ENCODE measurements around the gene CNTNAP2. TPM values are rescaled to one million over a fixed set of nuclear protein-coding genes. Genes with fewer than 3 reads are reported as not detected.

Gene CNTNAP2
- total and polyA plus RNA-seq, 9 of the 15 experiments (the other 6 are each of a cell fraction or from before 2014, with no cell fraction given) = 0.04 to 0.62 (median 0.09) TPM; not detected in 4

- TF ChIP-seq FOXA1 (IDR thresholded peaks at IDR 0.05; ENCODE audit: borderline replicate concordance) = no peak
- TF ChIP-seq GTF2A2 (tag; IDR thresholded peaks at IDR 0.05) = no peak
- TF ChIP-seq ARID3B (CRISPR knock-in tag; IDR thresholded peaks at IDR 0.05; ENCODE audit: borderline replicate concordance) = no peak
- no peak for TF ChIP-seq MBD1 (CRISPR knock-in tag; IDR thresholded peaks at IDR 0.05)
- no peak for TF ChIP-seq PTTG1 (tag; IDR thresholded peaks at IDR 0.05; ENCODE audit: low read depth)
Observed at GRCh38 chr7:147525325-147525724, 1408.7 kb downstream of the CNTNAP2 start (continued).

- no peaks in the 10 kb centered on the region for H4K20me1 ChIP-seq (replicated peaks; ENCODE audit: control insufficient read depth, insufficient read depth, low read length)
- H3K27ac ChIP-seq (ENCODE audit: extremely low read depth, low read depth, low read length) = no peak overlapping the region
- no peak overlapping the region for H3K9ac ChIP-seq (ENCODE audit: insufficient read depth in 1 of 2, low read depth in 2 of 2, low read length in 2 of 2)
- no peaks in the 10 kb centered on the region for H3K4me1 ChIP-seq (replicated peaks in 1 of 2; ENCODE audit: control insufficient read depth in 2 of 2, insufficient read depth in 2 of 2, low read length in 2 of 2)
- no peak overlapping the region for H3K4me3 ChIP-seq
- no TSS peak for BruUV-seq (replicated peaks)
- ATAC-seq = no peak
- H3K9me1 ChIP-seq (ENCODE audit: control insufficient read depth, insufficient read depth, low read length) = no peaks in the 10 kb centered on the region
- 2% methylated on average over 6 of the region's 6 CpGs for WGBS (ENCODE audit: insufficient coverage, low coverage, missing lambda C conversion rate)
- no peak for DNase-seq (ENCODE audit: extremely low read depth in 1 of 4, low spot score in 3 of 4)
- H3K9me3 ChIP-seq (replicated peaks; ENCODE audit: control insufficient read depth, insufficient read depth, low read depth, low read length) = no peaks in the 10 kb centered on the region
- no peak overlapping the region for H3K4me2 ChIP-seq (ENCODE audit: insufficient read depth, low read length)
- no peaks in the 10 kb centered on the region for H3K79me2 ChIP-seq (ENCODE audit: control insufficient read depth, insufficient read depth, low read length)
- TF ChIP-seq ZBTB17 (CRISPR knock-in tag; IDR thresholded peaks at IDR 0.05) = no peak
- FAIRE-seq = no peak
- intact Hi-C loops (cut with micrococcal nuclease) = no loop called here
- in situ Hi-C loops (cut with MboI) = no loop called here
- ChIA-PET CTCF (ENCODE audit: low intra/inter-chr PET ratio) (no interaction called here), POLR2A (no interaction called here)
- H3K27me3 ChIP-seq (ENCODE audit: control insufficient read depth in 2 of 2, insufficient read depth in 2 of 2, low read length in 2 of 2) = no peaks in the 10 kb centered on the region
- H2AFZ ChIP-seq (ENCODE audit: low read depth, low read length) = no peak overlapping the region
- H3K36me3 ChIP-seq (ENCODE audit: control insufficient read depth, insufficient read depth, low read length) = no peaks in the 10 kb centered on the region
Observed at GRCh38 chr7:147535701-147536111, 1419.1 kb downstream of the CNTNAP2 start.
